ENCODE data around the gene CHML.

GRCh38 chr1:241637604-241638003 is 2.6 kb downstream of the CHML start:
- TF ChIP-seq POLR2A (IDR thresholded peaks at IDR 0.05) (no peak), CTCF (IDR thresholded peaks at IDR 0.05) (no peak), POLR2AphosphoS5 (IDR thresholded peaks at IDR 0.05) (no peak), EP300 (IDR thresholded peaks at IDR 0.05) (no peak)
